Activated CD4-positive, alpha-beta T cell treated with anti-CD3 and anti-CD28 coated beads for 36 hours (primary cell): ENCODE results near the gene AHSA1. TPM values are rescaled to one million over a fixed set of nuclear protein-coding genes. Genes with fewer than 3 reads are reported as not detected.

Experiments
- ATAC-seq: fragments of 200-7000 bp; cut with Tn5 transposase; one replicate; pipeline ENCODE4 v1.10.0; 2021; ENCODE audit warnings: mild to moderate bottlenecking, moderate library complexity
- CTCF ChIA-PET: fragments of 350-600 bp; sonication (Branson Sonifier 250); formaldehyde crosslinking; loops from one replicate; lab custom pipeline; 2021; ENCODE audit warnings: antibody characterized with exemption; lab: Charles Lee
- POLR2A ChIA-PET: fragments of 350-600 bp; sonication (Branson Sonifier 250); formaldehyde crosslinking; loops from one replicate; lab custom pipeline; 2021; ENCODE audit warnings: antibody characterized with exemption, inconsistent platforms; lab: Charles Lee
- DNase-seq: peaks from one replicate; pipeline ENCODE4 v3.0.0-alpha.2; 2020
- H3K27ac Mint-ChIP-seq: one replicate; pipeline ENCODE4 v1.8.0; 2021; ENCODE audit warnings: mixed read lengths
- H3K27me3 Mint-ChIP-seq: one replicate; pipeline ENCODE4 v1.8.0; 2021; ENCODE audit warnings: mixed read lengths
- H3K36me3 Mint-ChIP-seq: one replicate; pipeline ENCODE4 v1.8.0; 2021; ENCODE audit warnings: low read depth, mixed read lengths
- H3K4me1 Mint-ChIP-seq: one replicate; pipeline ENCODE4 v1.8.0; 2021; ENCODE audit warnings: mixed read lengths
- H3K4me3 Mint-ChIP-seq: one replicate; pipeline ENCODE4 v1.8.0; 2021; ENCODE audit warnings: mild to moderate bottlenecking, moderate library complexity, mixed read lengths
- H3K9me3 Mint-ChIP-seq: one replicate; pipeline ENCODE4 v1.8.0; 2021; ENCODE audit warnings: low read depth, mixed read lengths
- intact Hi-C, 2 experiments: fragments of 100-400 bp; cut with DNase I in 1 of 2; cut with micrococcal nuclease in 1 of 2; formaldehyde crosslinking; loops; one replicate each; pipeline versions ENCODE4 v1.14.2 to v1.15.1; 2022 to 2024; cut with DNase I, micrococcal nuclease
- total RNA-seq, 2 experiments: library from RNA; stranded (reverse); gene quantifications; one replicate each; pipeline ENCODE4 v1.2.3, GENCODE V29; 2021

The AHSA1 gene
- total RNA-seq, 2 experiments from 2014 or later: 318 to 348 TPM

- H3K27ac Mint-ChIP-seq: no peak overlapping the region
- ChIA-PET POLR2A (no interaction called here), CTCF (no interaction called here)
- ATAC-seq (no peak), DNase-seq (no peak)
- no peaks in the 10 kb centered on the region for H3K36me3 Mint-ChIP-seq
- peaks cover 4% of the 10 kb centered on the region for H3K27me3 Mint-ChIP-seq
- intact Hi-C loops: no loop called here
- H3K9me3 Mint-ChIP-seq: no peaks in the 10 kb centered on the region
- no peaks in the 10 kb centered on the region for H3K4me1 Mint-ChIP-seq
- H3K4me3 Mint-ChIP-seq: no peak overlapping the region
These were observed 33.2 kb downstream of the AHSA1 start for GRCh38 chr14:77491056-77491455.

GRCh38 chr14:77495334-77495733 lies 37.4 kb downstream of the AHSA1 start:
- H3K27ac Mint-ChIP-seq: no peak overlapping the region
- H3K4me1 Mint-ChIP-seq: peaks cover 6% of the 10 kb centered on the region
- peaks cover 26% of the 10 kb centered on the region for H3K27me3 Mint-ChIP-seq
- no peaks in the 10 kb centered on the region for H3K36me3 Mint-ChIP-seq
- CTCF ChIA-PET: no interaction called here
- ATAC-seq: no peak
- no peak overlapping the region for H3K4me3 Mint-ChIP-seq
- POLR2A ChIA-PET: no interaction called here
- intact Hi-C loops: no loop called here
- no peaks in the 10 kb centered on the region for H3K9me3 Mint-ChIP-seq
- no peak for DNase-seq

DNA sequence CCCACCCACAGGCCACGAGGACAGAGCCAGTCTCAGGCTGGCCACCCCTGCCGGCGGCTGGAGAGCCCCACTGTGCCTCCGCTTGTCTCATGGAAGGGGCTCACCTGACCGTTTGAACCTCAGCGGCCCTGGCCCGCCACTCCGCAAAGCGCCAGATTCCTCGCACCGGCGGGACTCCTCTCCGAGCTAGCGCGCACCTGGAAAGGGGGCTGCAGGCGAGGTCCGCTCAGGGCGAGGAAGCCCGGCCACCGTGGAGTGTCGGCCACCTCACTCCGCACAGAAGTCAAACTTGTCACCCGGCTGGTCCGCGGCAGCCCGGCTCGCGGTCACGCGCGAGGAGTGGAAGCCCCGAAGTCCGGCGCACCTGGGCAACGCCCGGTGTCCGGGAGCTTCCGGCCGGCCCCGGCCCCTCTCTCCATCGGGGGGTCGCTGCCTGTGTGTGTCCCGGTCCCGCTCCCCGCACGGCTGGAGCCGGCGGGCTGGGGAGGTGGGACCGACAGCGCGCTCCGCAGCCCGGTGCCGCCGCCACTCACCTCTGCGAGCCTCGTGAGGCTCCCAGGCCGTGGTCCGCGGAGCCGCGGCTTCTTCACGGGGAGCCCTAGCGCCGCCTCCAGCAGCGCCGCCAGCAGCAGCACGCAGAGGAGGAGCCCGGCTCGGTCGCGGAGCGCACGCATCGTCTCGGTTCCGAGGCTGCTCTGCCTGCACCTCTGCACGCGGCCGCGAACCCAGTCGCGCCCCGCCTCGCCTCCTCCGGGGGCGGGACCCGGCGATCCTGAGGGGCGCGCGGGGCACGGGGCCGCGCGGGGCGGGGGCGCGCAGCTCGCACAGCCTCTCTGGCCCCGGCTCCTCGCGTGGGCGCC lies 40.5 kb downstream of the AHSA1 start, which contains the start of gene ISM2:
Gene ISM2, minus strand, starts transcription at position 697 of the 860 bp plus-strand sequence. Its CDS starts 23 bp downstream, at position 674.
- H3K27me3 Mint-ChIP-seq: peaks cover 31% of the 10 kb centered on the region
- ChIA-PET CTCF (interaction anchor here (0.6 to 0.7 kb wide), 2 partner anchors 17 to 92 kb away, joined by 3 read pairs; no protein-coding TSS in a partner anchor), POLR2A (interaction anchor here (0.8 kb wide), 1 partner anchor 16 kb away, joined by 3 read pairs; no protein-coding TSS in a partner anchor)
- H3K9me3 Mint-ChIP-seq: peaks cover 4% of the 10 kb centered on the region
- H3K4me1 Mint-ChIP-seq: peaks cover 6% of the 10 kb centered on the region
- H3K4me3 Mint-ChIP-seq: peak within 1 kb of the TSS; percentile 47
- H3K36me3 Mint-ChIP-seq: no peaks in the 10 kb centered on the region
- H3K27ac Mint-ChIP-seq: no peak within 1 kb of the TSS
- DNase-seq: peak; percentile 69
- peak; percentile 87 for ATAC-seq
- intact Hi-C loops: loop anchor here in 1 of 2 experiments (2.0 kb wide), 1 partner anchor 40 kb away; the partner anchor contains the start of gene AHSA1

DNA sequence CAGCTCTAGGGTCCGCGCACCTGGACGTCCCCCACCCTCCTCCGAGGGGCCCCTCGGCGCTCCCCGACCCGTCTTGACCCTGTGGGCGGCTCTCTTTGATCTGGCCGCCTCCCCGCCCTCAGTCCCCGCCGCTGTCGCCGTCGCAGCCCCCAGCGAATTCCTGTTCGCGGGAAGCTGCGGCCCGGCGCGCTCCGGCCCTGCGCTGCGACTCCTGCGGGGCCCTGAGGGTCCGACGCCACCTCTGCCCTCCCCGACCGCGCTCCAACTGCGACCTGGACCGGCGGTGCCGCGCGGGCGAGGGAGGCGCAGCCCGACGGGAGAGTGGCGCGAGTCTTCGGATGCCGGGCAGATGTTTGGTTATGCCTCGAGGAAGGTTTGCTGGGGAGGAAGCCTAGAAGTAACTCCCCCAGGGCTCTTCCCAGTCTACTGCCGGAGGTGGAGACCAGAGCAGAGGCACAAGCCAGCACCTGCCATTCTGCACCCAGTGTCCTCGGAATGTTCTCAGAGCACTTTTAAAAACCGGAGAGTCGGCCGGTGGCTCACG lies 41.2 kb downstream of the AHSA1 start:
- no peaks in the 10 kb centered on the region for H3K36me3 Mint-ChIP-seq
- peaks cover 5% of the 10 kb centered on the region for H3K9me3 Mint-ChIP-seq
- intact Hi-C loops: loop anchor here in 1 of 2 experiments (2.0 kb wide), 1 partner anchor 40 kb away; the partner anchor contains the start of gene AHSA1
- ATAC-seq (no peak), DNase-seq (peak; percentile 16)
- H3K27me3 Mint-ChIP-seq: peaks cover 31% of the 10 kb centered on the region
- peak overlapping the region; percentile 47 for H3K4me3 Mint-ChIP-seq
- H3K27ac Mint-ChIP-seq: no peak overlapping the region
- ChIA-PET CTCF (no interaction called here), POLR2A (interaction anchor here (0.8 kb wide), 1 partner anchor 17 kb away, joined by 3 read pairs; no protein-coding TSS in a partner anchor)
- peaks cover 6% of the 10 kb centered on the region for H3K4me1 Mint-ChIP-seq

- Mint-ChIP-seq H3K27ac (no peak overlapping the region), H3K27me3 (peaks cover 24% of the 10 kb centered on the region), H3K4me3 (no peak overlapping the region), H3K4me1 (peaks cover 6% of the 10 kb centered on the region), H3K9me3 (peaks cover 5% of the 10 kb centered on the region), H3K36me3 (no peaks in the 10 kb centered on the region)
- intact Hi-C loops: no loop called here
- ChIA-PET CTCF (no interaction called here), POLR2A (no interaction called here)
- DNase-seq (no peak), ATAC-seq (no peak)
These were observed 44.4 kb downstream of the AHSA1 start for GRCh38 chr14:77502109-77502782.

DNA sequence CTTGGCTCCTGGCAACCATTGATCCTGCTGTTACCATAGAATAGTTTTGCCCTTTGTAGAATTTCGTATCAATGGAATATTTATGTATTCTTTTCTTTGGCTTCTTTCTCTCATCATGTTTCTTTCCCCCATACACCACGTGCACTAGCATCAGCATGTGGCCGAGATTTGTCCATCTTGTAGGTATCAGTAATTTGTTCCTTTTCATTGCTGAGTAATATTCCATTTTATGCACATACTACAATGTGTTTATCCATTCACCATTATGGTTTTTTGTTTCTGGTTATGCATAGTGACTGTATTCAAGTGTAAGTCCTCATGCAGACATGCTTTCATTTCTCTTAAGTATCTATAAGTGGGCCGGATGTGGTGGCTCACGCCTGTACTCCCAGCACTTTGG lies 45.2 kb downstream of the AHSA1 start:
- CTCF ChIA-PET: no interaction called here
- H3K27ac Mint-ChIP-seq: no peak overlapping the region

GRCh38 chr14:77505031-77505430 lies 47.1 kb downstream of the AHSA1 start:
- CTCF ChIA-PET: no interaction called here
- POLR2A ChIA-PET: no interaction called here
- no peak overlapping the region for H3K27ac Mint-ChIP-seq
- intact Hi-C loops: no loop called here
- H3K36me3 Mint-ChIP-seq: peaks cover 14% of the 10 kb centered on the region
- no peak for DNase-seq
- no peaks in the 10 kb centered on the region for H3K4me1 Mint-ChIP-seq
- peaks cover 5% of the 10 kb centered on the region for H3K9me3 Mint-ChIP-seq
- H3K4me3 Mint-ChIP-seq: no peak overlapping the region
- ATAC-seq: no peak
- peaks cover 7% of the 10 kb centered on the region for H3K27me3 Mint-ChIP-seq

More for the DNA sequence above, 45.2 kb downstream of the AHSA1 start:
- ATAC-seq (no peak), DNase-seq (no peak)
- Mint-ChIP-seq H3K36me3 (peaks cover 7% of the 10 kb centered on the region), H3K4me3 (no peak overlapping the region), H3K9me3 (peaks cover 5% of the 10 kb centered on the region), H3K4me1 (peaks cover 2% of the 10 kb centered on the region), H3K27me3 (peaks cover 16% of the 10 kb centered on the region)
- POLR2A ChIA-PET: no interaction called here
- intact Hi-C loops: no loop called here

- CTCF ChIA-PET: no interaction called here
- ATAC-seq: no peak
These were observed 49.9 kb downstream of the AHSA1 start for GRCh38 chr14:77507762-77508161.

GRCh38 chr14:77508249-77508648 lies 50.4 kb downstream of the AHSA1 start:
- intact Hi-C loops: no loop called here
- ATAC-seq (no peak), DNase-seq (no peak)
- Mint-ChIP-seq H3K4me1 (no peaks in the 10 kb centered on the region), H3K27ac (no peak overlapping the region), H3K4me3 (no peak overlapping the region), H3K36me3 (peaks cover 32% of the 10 kb centered on the region), H3K27me3 (no peaks in the 10 kb centered on the region), H3K9me3 (peaks cover 1% of the 10 kb centered on the region)
- ChIA-PET CTCF (no interaction called here), POLR2A (no interaction called here)

More at GRCh38 chr14:77507762-77508161, 49.9 kb downstream of the AHSA1 start:
- no peak overlapping the region for H3K27ac Mint-ChIP-seq
- H3K4me1 Mint-ChIP-seq: no peaks in the 10 kb centered on the region
- intact Hi-C loops: no loop called here
- no peak for DNase-seq
- POLR2A ChIA-PET: no interaction called here
- H3K4me3 Mint-ChIP-seq: no peak overlapping the region
- peaks cover 32% of the 10 kb centered on the region for H3K36me3 Mint-ChIP-seq
- H3K27me3 Mint-ChIP-seq: no peaks in the 10 kb centered on the region
- peaks cover 5% of the 10 kb centered on the region for H3K9me3 Mint-ChIP-seq

- H3K4me1 Mint-ChIP-seq: no peaks in the 10 kb centered on the region
- H3K27ac Mint-ChIP-seq: no peak overlapping the region
- H3K9me3 Mint-ChIP-seq: no peaks in the 10 kb centered on the region
- CTCF ChIA-PET: interaction anchor here (0.7 kb wide), 1 partner anchor 302 kb away, joined by 3 read pairs; no protein-coding TSS in a partner anchor
- DNase-seq (no peak), ATAC-seq (no peak)
- H3K4me3 Mint-ChIP-seq: no peak overlapping the region
- H3K36me3 Mint-ChIP-seq: peaks cover 32% of the 10 kb centered on the region
- no peaks in the 10 kb centered on the region for H3K27me3 Mint-ChIP-seq
- intact Hi-C loops: no loop called here
- POLR2A ChIA-PET: no interaction called here
These were observed 51.0 kb downstream of the AHSA1 start for GRCh38 chr14:77508876-77509275.

DNA sequence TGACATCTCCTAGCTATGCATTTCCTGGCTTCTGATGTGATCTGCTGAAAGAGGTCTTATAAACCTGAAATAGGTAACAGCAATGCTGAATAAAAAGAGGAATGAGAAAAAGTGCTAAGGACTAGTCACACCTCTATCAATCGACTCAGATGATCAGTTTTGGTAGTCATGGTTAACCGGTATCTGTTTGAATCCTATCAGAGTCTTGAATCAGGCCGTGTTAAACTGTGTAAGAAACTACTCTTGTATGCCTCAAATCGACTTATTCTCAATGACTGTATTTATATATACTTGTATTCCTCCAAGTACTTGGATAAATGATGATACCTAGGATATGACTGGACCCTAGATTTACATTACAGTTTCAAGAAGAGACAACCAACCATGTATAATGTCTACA lies 51.5 kb downstream of the AHSA1 start:
- peak; percentile 26 for ATAC-seq
- H3K27ac Mint-ChIP-seq: no peak overlapping the region
- no peaks in the 10 kb centered on the region for H3K4me1 Mint-ChIP-seq
- H3K27me3 Mint-ChIP-seq: no peaks in the 10 kb centered on the region
- no peak for DNase-seq
- ChIA-PET POLR2A (no interaction called here), CTCF (interaction anchor here (0.7 kb wide), 1 partner anchor 302 kb away, joined by 3 read pairs; no protein-coding TSS in a partner anchor)
- no peak overlapping the region for H3K4me3 Mint-ChIP-seq
- H3K36me3 Mint-ChIP-seq: peaks cover 32% of the 10 kb centered on the region
- no peaks in the 10 kb centered on the region for H3K9me3 Mint-ChIP-seq
- intact Hi-C loops: no loop called here
